IMR-90 (cell line): ENCODE measurements around the gene CUTA. TPM values are rescaled to one million over a fixed set of nuclear protein-coding genes. Genes with fewer than 3 reads are reported as not detected.

ENCODE experiments used
- ATAC-seq: fragments of 200-7000 bp; cut with Tn5 transposase; 2 replicates; pipeline ENCODE4 v1.9.1; 2020; ENCODE audit warnings: low read depth, mild to moderate bottlenecking, moderate library complexity
- BruUV-seq: library from RNA; stranded (reverse); fragments of 400-500 nt; replicated peaks from 2 replicates; lab custom pipeline; 2021; lab: Mats Ljungman, UMichigan
- CTCF ChIA-PET: fragments of 300-600 bp; formaldehyde crosslinking; extraction: SDS; loops from one replicate; lab custom pipeline; 2021; ENCODE audit warnings: antibody characterized with exemption; lab: Yijun Ruan, JAX
- POLR2A ChIA-PET: fragments of 300-600 bp; sonication (Branson Sonifier 250); formaldehyde crosslinking; loops from one replicate; lab custom pipeline; 2022; ENCODE audit warnings: antibody characterized with exemption; ENCODE audit not compliant: unreplicated experiment; lab: Charles Lee
- DNase-seq: peaks from one replicate; pipeline ENCODE4 v3.0.0; 2013
- H2AFZ ChIP-seq: replicated peaks from 2 replicates; pipeline ENCODE3; 2013; ENCODE audit warnings: low read length, mild to moderate bottlenecking; ENCODE audit not compliant: poor library complexity
- H2AK5ac ChIP-seq: 2 replicates; pipeline ENCODE4 v1.6.1; 2013; ENCODE audit warnings: low read depth, low read length, inconsistent platforms
- H2AK9ac ChIP-seq: replicated peaks from 2 replicates; pipeline ENCODE3; 2013; ENCODE audit warnings: mild to moderate bottlenecking, low read depth, low read length, moderate library complexity; ENCODE audit not compliant: poor library complexity
- H2BK120ac ChIP-seq: 2 replicates; pipeline ENCODE4 v1.6.1; 2013; ENCODE audit warnings: low read depth, low read length, inconsistent platforms
- H2BK15ac ChIP-seq: 3 replicates; pipeline ENCODE4 v1.6.1; 2013; ENCODE audit warnings: low read depth, low read length, inconsistent platforms
- H2BK20ac ChIP-seq: 2 replicates; pipeline ENCODE4 v1.6.1; 2013; ENCODE audit warnings: low read depth, mild to moderate bottlenecking, inconsistent platforms, low read length, moderate library complexity
- H2BK5ac ChIP-seq: 2 replicates; pipeline ENCODE4 v1.6.1; 2013; ENCODE audit warnings: mild to moderate bottlenecking, low read depth, low read length, inconsistent platforms; ENCODE audit not compliant: poor library complexity, severe bottlenecking
- H3K14ac ChIP-seq: replicated peaks from 2 replicates; pipeline ENCODE4 v1.6.1; 2013; ENCODE audit warnings: low read depth, low read length, inconsistent platforms
- H3K18ac ChIP-seq: 2 replicates; pipeline ENCODE4 v1.6.1; 2013; ENCODE audit warnings: low read depth, low read length, control low read depth
- H3K23ac ChIP-seq: 2 replicates; pipeline ENCODE4 v1.6.1; 2013; ENCODE audit warnings: low read depth, low read length, inconsistent platforms
- H3K27ac ChIP-seq: 2 replicates; pipeline ENCODE4 v1.5.1; 2013; ENCODE audit warnings: mild to moderate bottlenecking, control low read depth, low read length; ENCODE audit not compliant: insufficient read depth
- H3K27me3 ChIP-seq: 2 replicates; pipeline ENCODE4 v1.6.1; 2013; ENCODE audit warnings: low read length; ENCODE audit not compliant: control insufficient read depth, insufficient read depth
- H3K36me3 ChIP-seq: 2 replicates; pipeline ENCODE4 v1.6.1; 2013; ENCODE audit warnings: low read length, mixed read lengths; ENCODE audit not compliant: control insufficient read depth, insufficient read depth
- H3K4ac ChIP-seq: 2 replicates; pipeline ENCODE4 v1.6.1; 2013; ENCODE audit warnings: low read depth, low read length, inconsistent platforms
- H3K4me1 ChIP-seq: 2 replicates; pipeline ENCODE4 v1.6.1; 2013; ENCODE audit warnings: low read length, mixed read lengths; ENCODE audit not compliant: control insufficient read depth, insufficient read depth
- H3K4me2 ChIP-seq: 2 replicates; pipeline ENCODE4 v1.6.1; 2013; ENCODE audit warnings: low read depth, mild to moderate bottlenecking, control low read depth, low read length, moderate library complexity
- H3K4me3 ChIP-seq: 2 replicates; pipeline ENCODE4 v1.5.1; 2013; ENCODE audit warnings: low read depth, mild to moderate bottlenecking, control low read depth, low read length, moderate library complexity; ENCODE audit not compliant: insufficient read depth
- H3K56ac ChIP-seq: 2 replicates; pipeline ENCODE4 v1.6.1; 2013; ENCODE audit warnings: low read length, inconsistent platforms; ENCODE audit not compliant: insufficient read depth; ENCODE audit errors: extremely low read depth
- H3K79me1 ChIP-seq, 2 experiments: 2 replicates each; pipeline ENCODE4 v1.6.1; 2013; ENCODE audit warnings: low read length in 2 of 2, inconsistent platforms in 1 of 2, low read depth in 1 of 2
- H3K9ac ChIP-seq: 2 replicates; pipeline ENCODE4 v1.6.1; 2013; ENCODE audit warnings: low read depth, low read length, control low read depth
- H3K9me1 ChIP-seq: 2 replicates; pipeline ENCODE4 v1.6.1; 2013; ENCODE audit warnings: low read length, inconsistent platforms; ENCODE audit not compliant: insufficient read depth
- H3K9me3 ChIP-seq: 2 replicates; pipeline ENCODE4 v1.6.1; 2013; ENCODE audit warnings: low read length; ENCODE audit not compliant: control insufficient read depth, insufficient read depth
- H4K20me1 ChIP-seq: 2 replicates; pipeline ENCODE4 v1.6.1; 2013; ENCODE audit warnings: low read length, inconsistent platforms; ENCODE audit not compliant: insufficient read depth
- H4K5ac ChIP-seq: 2 replicates; pipeline ENCODE4 v1.6.1; 2013; ENCODE audit warnings: mild to moderate bottlenecking, low read depth, low read length, control low read depth
- H4K8ac ChIP-seq, 2 experiments: 2 replicates each; pipeline ENCODE4 v1.6.1; 2013; ENCODE audit warnings: low read depth in 2 of 2, low read length in 2 of 2, control low read depth in 1 of 2, inconsistent platforms in 1 of 2
- H4K91ac ChIP-seq: 2 replicates; pipeline ENCODE4 v1.6.1; 2013; ENCODE audit warnings: low read depth, low read length, inconsistent platforms; ENCODE audit not compliant: insufficient read depth
- BHLHE40 ChIP-seq: fragments of 150-350 bp; IDR thresholded peaks from 2 replicates; pipeline ENCODE4 v1.6.1; 2016; ENCODE audit warnings: mild to moderate bottlenecking, low read depth, low read length
- CEBPB ChIP-seq: IDR thresholded peaks from 2 replicates; pipeline ENCODE4 v1.6.1; 2012; ENCODE audit warnings: low read depth, low read length, improper control_type of control experiment
- CHD1 ChIP-seq: IDR thresholded peaks from 2 replicates; pipeline ENCODE4 v1.6.1; 2012; ENCODE audit warnings: low read depth, low read length, improper control_type of control experiment
- CTCF ChIP-seq: conservative IDR thresholded peaks from 2 replicates; pipeline ENCODE4 v1.5.1; 2012; ENCODE audit warnings: mild to moderate bottlenecking, low read depth, low read length, improper control_type of control experiment
- FOS ChIP-seq: fragments of 150-350 bp; IDR thresholded peaks from 2 replicates; pipeline ENCODE4 v1.6.1; 2016; ENCODE audit warnings: low read depth, low read length
- MAFK ChIP-seq: IDR thresholded peaks from 2 replicates; pipeline ENCODE4 v1.6.1; 2012; ENCODE audit warnings: low read depth, low read length, improper control_type of control experiment
- MAZ ChIP-seq: IDR thresholded peaks from 2 replicates; pipeline ENCODE4 v1.6.1; 2012; ENCODE audit warnings: low read depth, mild to moderate bottlenecking, low read length, improper control_type of control experiment, moderate library complexity, borderline replicate concordance
- NFE2L2 ChIP-seq: fragments of 150-350 bp; IDR thresholded peaks from 2 replicates; pipeline ENCODE4 v1.6.1; 2016; ENCODE audit warnings: low read depth, mild to moderate bottlenecking, low read length
- POLR2A ChIP-seq: IDR thresholded peaks from 2 replicates; pipeline ENCODE4 v1.6.1; 2012; ENCODE audit warnings: mild to moderate bottlenecking, low read depth, low read length
- RAD21 ChIP-seq: IDR thresholded peaks from 2 replicates; pipeline ENCODE4 v1.6.1; 2012; ENCODE audit warnings: low read length, improper control_type of control experiment
- RFX5 ChIP-seq: IDR thresholded peaks from 2 replicates; pipeline ENCODE4 v1.8.0; 2012; ENCODE audit warnings: low read depth, mild to moderate bottlenecking, low read length, moderate library complexity
- SMC3 ChIP-seq: fragments of 150-350 bp; IDR thresholded peaks from 2 replicates; pipeline ENCODE4 v1.6.1; 2016; ENCODE audit warnings: low read depth, mild to moderate bottlenecking, antibody characterized with exemption, low read length, moderate library complexity
- USF2 ChIP-seq: fragments of 150-350 bp; IDR thresholded peaks from 2 replicates; pipeline ENCODE4 v1.6.1; 2017; ENCODE audit warnings: mild to moderate bottlenecking, antibody characterized with exemption, low read length, low read depth
- WGBS, 2 experiments: methylation state at CpG; one replicate each; pipeline versions ENCODE4 v1.1.5 to v1.1.7; 2013; ENCODE audit warnings: missing lambda C conversion rate in 2 of 2; ENCODE audit not compliant: insufficient read length in 1 of 2; ENCODE audit errors: extremely low coverage in 2 of 2; 5-methylcytosine and 5-hydroxymethylcytosine counted together
- dilution Hi-C: fragments of 300-500 bp; cut with HindIII; formaldehyde crosslinking; loops from one replicate; pipeline ENCODE4 v1.14.3; 2018; ENCODE audit warnings: low sequenced_read_pairs; ENCODE audit not compliant: unreplicated experiment
- in situ Hi-C: fragments of 300-500 bp; cut with MboI; formaldehyde crosslinking; loops from 3 replicates; pipeline ENCODE4 v1.14.3; 2019; ENCODE audit warnings: low sequenced_read_pairs, inconsistent platforms, mixed read lengths
- intact Hi-C: fragments of 100-400 bp; cut with micrococcal nuclease; formaldehyde crosslinking; loops from 2 replicates; pipeline ENCODE4 v1.10.0; 2022
- polyA plus RNA-seq, 3 experiments: library from polyadenylated mRNA; depleted of rRNA; stranded (reverse); fragments of >200 nt; gene quantifications; 2 replicates each; pipeline ENCODE4 v1.2.3, GENCODE V29; 2012; ENCODE audit warnings: low replicate concordance in 1 of 3
- total RNA-seq: library from RNA; depleted of rRNA; stranded (reverse); fragments of >200 nt; gene quantifications from 2 replicates; pipeline ENCODE4 v1.2.3, GENCODE V29; 2012

The CUTA gene
- total and polyA plus RNA-seq, 2 of the 4 experiments (the other 2 are of a cell fraction): 136 to 427 TPM

- no peak overlapping the region for H2AFZ ChIP-seq
- no peak overlapping the region for H2BK5ac ChIP-seq
- no CpG with 5 or more reads among the region's 5 CpGs for WGBS, 2 experiments
- H3K9ac ChIP-seq: peak overlapping the region; percentile 89
- in situ Hi-C loops (no loop called here), intact Hi-C loops (no loop called here), dilution Hi-C loops (no loop called here)
- no peak overlapping the region for H2BK20ac ChIP-seq
- ATAC-seq: no peak
- no peaks in the 10 kb centered on the region for H3K4me1 ChIP-seq
- DNase-seq: no peak
- POLR2A ChIA-PET: no interaction called here
- CTCF ChIA-PET: no interaction called here
- no peaks in the 10 kb centered on the region for H3K36me3 ChIP-seq
- peaks cover 7% of the 10 kb centered on the region; the same call in 1 of the 2 replicates for H3K9me1 ChIP-seq
- no peak overlapping the region; the same call in 1 of the 2 replicates for H3K14ac ChIP-seq
- no peak overlapping the region for H2BK15ac ChIP-seq
- H4K8ac ChIP-seq: peak overlapping the region; percentile 37 to 38; a peak in 2 of 4 replicates
- peak overlapping the region; percentile 91 for H3K56ac ChIP-seq
- no peak overlapping the region for H4K5ac ChIP-seq
- no peak overlapping the region for H2BK120ac ChIP-seq
- H2AK9ac ChIP-seq: no peak overlapping the region
- no peak overlapping the region for H3K18ac ChIP-seq
- H2AK5ac ChIP-seq: no peak overlapping the region; the same call in 1 of the 2 replicates
- H3K4me3 ChIP-seq: peak overlapping the region; percentile 58
- H4K20me1 ChIP-seq: no peaks in the 10 kb centered on the region; the same call in 1 of the 2 replicates
- no peak overlapping the region; the same call in 1 of the 2 replicates for H4K91ac ChIP-seq
- no peaks in the 10 kb centered on the region for H3K27me3 ChIP-seq
- no TSS peak for BruUV-seq
- no peak overlapping the region; the same call in 1 of the 2 replicates for H3K27ac ChIP-seq
- H3K4me2 ChIP-seq: peak overlapping the region; percentile 95
- peak overlapping the region; percentile 51 for H3K23ac ChIP-seq
- no peak overlapping the region; the same call in 1 of the 2 replicates for H3K4ac ChIP-seq
- TF ChIP-seq RFX5 (no peak), MAFK (no peak), MAZ (no peak), USF2 (no peak), NFE2L2 (no peak), BHLHE40 (no peak), SMC3 (no peak), RAD21 (no peak), CEBPB (no peak), CHD1 (no peak), FOS (no peak), POLR2A (no peak), CTCF (no peak)
- peaks cover 5 to 8% of the 10 kb centered on the region in 2 experiments; a peak in 3 of 4 replicates for H3K79me1 ChIP-seq
- no peaks in the 10 kb centered on the region for H3K9me3 ChIP-seq
Observed at GRCh38 chr6:33392595-33392948, 25.3 kb downstream of the CUTA start.
